GM19035 (cell line): Measurements from ENCODE around the gene THBS3.
"Not testable (repeated sequence)": the region's sequence is repeated elsewhere in the genome, so short reads cannot be mapped to it uniquely, and the experiment has no call there.

Experiments
- ATAC-seq: cut with Tn5 transposase; IDR thresholded peaks from one replicate; pipeline ENCODE4 v1.9.1; 2021; ENCODE audit not compliant: unreplicated experiment

THBS3 gene

DNA sequence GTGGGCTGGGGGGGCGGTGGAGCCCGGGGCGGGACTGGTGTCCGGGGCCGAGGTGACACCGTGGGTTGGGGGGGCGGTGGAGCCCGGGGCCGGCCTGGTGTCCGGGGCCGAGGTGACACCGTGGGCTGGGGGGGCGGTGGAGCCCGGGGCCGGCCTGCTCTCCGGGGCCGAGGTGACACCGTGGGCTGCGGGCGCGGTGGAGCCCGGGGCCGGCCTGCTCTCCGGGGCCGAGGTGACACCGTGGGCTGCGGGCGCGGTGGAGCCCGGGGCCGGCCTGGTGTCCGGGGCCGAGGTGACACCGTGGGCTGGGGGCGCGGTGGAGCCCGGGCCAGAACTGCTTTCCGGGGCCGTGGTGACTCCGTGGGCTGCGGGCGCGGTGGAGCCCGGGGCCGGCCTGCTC lies 17.8 kb downstream of the THBS3 start:
- ATAC-seq = not testable (repeated sequence)

DNA sequence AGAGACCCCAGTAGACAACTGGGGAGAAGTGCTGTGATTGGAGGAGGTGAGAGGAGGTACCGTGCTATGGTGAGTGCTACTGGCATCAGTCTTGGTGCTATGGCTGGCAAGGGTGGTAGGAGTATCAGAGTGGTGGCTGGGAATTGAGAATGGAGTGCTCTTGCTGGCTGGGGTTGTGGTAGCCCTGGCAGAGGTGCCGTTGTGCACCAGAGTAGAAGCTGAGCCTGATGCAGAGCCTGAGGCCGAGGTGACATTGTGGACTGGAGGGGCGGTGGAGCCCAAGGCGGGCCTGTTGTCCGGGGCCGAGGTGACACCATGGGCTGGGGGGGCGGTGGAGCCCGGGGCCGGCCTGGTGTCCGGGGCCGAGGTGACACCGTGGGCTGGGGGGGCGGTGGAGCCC lies 19.4 kb downstream of the THBS3 start:
- no peak for ATAC-seq

DNA sequence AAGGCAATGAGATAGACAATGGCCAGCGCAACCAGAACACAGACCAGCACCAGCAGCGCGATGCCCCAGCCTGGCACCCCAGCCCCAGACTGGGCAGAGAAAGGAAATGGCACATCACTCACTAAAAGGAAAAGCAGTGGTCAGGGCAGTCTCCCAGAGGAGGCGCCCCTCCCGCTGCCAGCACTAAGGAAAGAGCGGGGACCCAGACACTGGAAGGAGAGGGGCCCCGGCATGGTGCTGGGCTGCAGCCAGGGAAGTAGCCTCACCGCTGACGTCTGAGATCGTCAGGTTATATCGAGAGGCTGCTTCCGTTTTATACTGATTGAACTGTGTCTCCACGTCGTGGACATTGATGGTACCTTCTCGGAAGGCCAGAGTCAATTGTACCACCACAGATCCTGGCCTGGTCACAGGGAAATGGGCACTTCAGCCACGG lies 20.2 kb downstream of the THBS3 start:
- no peak for ATAC-seq

DNA sequence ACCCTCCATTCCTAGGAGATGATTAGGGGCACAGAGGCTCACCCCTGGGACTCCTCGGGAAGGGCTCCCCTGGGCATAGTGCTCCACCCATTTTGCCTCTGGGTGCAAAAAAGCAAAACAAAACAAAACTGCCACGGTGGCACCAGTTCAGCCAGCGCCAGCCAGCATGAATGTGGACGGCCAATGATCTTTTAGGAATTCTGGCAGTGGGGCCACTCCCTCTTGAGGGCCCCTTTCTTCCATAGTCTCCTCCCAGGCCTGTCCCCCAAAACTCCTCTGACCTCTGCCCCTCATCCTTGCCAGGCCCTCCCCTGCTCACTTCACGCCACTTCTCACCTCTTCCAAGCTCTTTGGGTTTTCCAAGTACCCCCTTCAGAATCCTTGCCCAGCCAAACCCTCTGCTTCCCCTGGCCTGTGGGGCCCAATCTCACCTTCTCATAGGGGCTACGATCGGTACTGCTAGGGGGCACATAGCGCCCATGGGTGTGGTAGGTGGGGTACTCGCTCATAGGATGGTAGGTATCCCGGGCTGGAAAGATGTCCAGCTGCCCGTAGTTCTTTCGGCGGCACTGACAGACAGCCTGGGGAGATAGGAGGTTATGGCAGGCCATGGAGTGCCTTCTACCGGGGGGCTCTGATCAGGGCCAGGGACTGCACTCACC lies 20.8 kb downstream of the THBS3 start:
- ATAC-seq = no peak

DNA sequence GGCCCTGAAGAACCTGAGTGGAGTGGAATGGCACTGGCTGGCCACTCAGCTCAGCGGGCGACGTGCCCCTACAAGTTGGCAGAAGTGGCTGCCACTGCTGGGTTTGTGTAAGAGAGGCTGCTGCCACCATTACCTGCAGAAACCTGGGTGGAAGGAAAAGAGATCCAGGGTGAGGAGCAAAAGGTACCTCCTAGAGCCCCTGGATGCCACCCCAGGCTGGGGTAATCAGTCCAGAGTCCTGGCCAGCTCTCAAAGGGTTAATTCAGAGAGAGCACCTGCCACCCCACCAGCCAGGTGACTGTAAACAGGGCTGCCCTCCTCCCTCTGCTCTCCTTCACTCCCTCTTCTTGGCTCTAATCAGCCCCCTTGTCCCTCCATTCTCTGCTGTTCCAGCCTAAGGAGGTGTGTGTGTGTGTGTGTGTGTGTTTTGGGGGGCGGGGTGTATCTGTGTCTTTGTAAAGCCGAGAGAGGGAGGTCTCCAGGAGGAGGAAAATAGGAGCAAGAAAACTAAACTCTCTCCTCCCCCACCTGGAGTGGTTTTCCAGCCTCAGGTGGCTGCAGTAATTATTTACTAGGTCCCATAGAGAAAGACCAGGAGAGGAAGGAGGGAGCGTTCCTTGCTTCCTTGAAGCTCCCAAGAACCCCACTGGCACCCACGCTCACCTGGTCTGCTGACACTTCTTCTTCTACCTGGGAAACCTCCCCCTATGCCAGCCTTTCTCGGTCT lies 21.5 kb downstream of the THBS3 start:
- ATAC-seq = no peak

DNA sequence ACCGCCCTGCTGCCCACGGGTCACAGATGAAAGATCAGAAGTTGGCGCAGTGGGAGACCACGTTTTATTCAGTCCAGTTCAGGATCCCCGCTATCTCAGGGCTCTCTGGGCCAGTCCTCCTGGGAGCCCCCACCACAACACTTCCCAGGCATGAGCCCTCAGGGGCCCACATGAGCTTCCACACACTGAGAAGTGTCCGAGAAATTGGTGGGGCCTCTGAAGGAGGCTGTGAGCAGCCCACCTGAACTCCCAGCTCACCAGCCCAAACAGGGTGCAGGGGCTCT lies 22.0 kb downstream of the THBS3 start:
- no peak for ATAC-seq

DNA sequence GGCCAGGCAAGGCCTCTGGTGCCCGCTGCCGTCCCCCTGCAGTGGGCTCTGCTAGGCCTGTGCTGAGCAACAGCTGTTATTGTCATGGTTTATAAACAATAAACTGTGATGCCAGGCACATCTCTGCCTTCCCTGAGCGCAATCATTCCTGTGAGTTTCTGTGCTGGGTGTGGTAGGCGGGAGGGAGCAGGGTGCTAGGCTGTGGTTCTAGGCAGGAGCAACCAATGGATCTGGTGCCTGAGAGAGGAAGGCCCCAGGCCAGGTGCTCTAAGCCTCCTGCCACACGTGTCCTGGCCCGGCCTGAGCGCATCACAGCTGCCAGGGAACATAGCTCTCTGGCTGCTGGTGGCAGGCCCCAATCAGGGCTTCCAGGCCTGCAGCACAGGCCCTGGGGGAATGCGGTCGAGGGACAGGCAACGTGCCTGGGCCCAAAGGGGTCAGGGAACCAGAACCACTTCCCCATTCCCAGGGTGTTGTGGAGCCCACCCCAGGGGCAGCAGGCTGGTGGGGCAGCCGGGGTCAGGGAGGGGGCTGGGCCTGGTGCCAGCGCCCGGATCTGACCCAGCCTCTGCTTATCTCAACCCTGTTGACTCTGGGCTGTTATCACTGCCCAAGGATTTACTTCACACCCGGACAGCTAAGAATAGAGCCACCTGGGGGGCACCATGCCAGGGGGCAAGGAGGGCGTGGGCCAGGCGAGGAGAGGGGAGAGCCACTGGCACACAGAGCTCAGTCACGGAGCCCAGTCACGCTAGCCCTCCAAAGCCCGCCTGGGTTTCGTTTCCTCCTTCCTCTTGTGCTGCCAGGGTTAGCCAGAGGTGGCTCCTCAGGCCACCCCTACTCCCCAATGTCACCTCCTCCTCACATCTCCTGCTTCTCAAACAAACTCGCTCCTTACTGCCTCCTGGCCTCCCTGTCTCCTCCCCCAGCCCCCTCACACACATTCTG lies 22.6 kb downstream of the THBS3 start:
- ATAC-seq = peak; percentile 85

DNA sequence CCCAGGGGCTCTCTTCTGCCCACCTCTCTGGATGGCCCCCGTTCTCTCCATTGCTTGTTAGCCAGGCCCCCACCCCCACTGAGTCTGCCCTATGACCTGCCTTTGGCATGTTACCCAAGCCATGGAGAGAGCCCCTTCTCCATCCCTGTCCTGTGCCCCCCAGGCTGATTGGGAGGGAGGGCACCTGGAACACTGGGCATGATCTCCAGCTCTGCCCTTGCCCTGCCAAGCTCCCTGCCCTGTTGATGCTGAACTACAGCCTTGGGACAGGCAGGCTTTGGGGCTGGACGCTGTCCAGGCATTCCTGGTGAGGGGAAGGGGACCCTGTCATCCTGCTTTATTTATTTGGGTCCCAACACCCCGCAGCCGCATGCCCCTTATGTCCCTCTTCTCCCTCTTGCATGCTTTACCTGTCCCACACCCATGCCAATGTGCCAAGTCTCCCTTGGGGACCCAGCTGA lies 23.3 kb downstream of the THBS3 start:
- ATAC-seq = no peak

DNA sequence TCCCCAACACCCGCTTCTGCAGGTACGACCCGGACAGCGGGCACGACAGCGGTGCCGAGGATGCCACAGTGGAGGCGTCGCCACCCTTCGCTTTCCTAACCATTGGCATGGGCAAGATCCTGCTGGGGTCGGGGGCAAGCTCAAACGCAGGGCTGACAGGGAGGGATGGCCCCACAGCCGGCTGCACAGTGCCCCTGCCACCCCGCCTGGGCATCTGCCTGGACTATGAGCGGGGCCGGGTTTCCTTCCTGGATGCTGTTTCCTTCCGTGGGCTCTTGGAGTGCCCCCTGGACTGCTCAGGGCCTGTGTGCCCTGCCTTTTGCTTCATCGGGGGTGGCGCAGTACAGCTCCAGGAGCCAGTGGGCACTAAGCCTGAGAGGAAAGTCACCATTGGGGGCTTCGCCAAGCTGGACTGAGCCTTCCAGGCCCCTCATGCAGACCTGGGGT lies 23.9 kb downstream of the THBS3 start:
- ATAC-seq = no peak

DNA sequence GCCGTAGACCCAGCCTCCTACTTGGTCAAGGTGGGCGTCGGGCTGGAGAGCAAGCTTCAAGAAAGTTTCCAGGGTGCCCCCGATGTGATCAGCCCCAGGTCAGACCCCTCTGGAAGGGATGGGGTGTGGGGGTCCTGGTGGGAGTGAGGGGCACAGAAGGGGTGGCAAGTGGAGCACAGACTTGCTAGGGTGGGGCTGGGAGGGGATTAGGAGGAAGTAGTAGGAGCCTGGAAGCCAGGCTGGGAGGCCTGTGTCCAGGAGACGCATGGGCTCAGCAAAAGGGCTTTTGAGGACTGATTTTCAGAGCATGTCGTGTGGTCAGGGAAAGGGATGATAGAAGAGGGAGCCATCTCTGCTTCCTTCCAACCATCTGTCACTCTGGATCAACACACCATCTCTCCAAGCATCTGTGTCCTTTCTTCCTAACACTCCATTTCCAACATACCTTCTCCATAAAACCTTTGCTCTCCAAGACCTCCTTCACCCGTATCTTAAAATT lies 25.6 kb downstream of the THBS3 start:
- no peak for ATAC-seq

DNA sequence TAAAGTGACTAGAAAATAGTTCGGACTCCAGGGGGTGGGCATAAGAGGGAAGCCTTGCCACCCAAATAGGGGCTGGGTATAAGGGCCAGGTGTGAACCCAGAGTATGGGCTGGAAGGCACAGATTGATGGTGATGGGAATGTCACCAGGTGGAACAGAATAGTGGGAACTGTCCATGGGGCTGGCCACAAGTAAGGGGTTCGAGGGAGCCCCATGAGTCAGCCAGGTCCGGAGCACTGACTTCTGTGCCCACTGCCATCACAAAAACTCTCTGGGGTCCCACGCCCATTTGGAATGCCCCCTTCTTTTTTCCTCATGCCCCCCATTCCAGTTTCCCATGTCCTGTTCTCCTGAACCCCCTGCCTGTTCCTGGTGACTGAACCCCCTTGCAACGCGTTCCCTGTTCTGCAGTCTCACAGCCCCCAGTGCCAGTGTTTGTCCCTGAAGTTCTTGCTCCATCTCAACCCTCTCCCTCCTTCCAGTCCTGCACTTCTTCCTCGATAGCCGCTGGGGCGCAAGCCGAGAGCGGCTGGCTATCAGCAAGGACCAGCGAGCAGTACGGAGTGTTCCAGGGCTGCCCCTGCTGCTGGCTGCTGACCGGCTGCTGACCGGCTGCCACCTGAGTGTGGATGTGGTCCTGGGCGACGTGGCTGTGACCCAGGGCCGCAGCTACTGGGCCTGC lies 26.2 kb downstream of the THBS3 start:
- no peak for ATAC-seq

DNA sequence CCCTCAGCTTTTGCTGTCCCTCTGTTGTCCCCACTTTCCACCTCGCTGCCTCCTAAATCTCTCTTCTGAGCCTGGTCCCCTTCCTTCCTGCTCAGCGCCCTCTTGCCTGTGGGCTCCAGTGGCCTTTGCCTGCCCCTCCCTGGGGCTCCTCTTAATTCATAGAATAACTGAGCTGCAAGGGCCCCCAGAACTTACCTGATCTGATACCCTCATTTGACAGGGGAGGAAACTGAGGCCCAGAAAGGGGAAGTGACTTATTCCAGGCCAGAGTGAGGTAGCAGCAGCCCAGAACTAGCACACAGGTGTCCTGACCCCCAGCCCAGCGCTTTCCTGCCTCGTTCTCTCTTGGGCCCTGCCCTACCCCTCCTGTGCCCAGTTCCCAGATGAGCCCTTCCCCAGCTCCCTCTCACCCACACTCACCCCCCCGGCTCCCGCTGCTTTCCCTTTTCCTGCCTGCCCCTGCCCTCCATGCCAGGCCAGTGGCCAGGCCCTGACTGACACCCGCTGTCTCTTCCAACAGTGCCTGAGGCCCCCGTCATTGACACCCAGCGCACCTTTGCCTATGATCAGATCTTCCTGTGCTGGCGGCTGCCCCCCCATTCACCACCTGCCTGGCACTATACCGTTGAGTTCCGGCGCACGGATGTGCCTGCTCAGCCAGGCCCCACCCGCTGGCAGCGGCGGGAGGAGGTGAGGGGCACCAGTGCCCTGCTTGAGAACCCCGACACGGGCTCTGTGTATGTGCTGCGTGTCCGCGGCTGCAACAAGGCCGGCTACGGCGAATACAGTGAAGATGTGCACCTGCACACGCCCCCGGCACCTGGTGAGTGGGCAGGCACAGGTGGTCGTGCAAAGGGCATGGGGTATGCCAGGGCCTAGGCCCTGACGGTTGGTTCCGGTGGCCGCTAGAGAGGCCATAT lies 28.3 kb downstream of the THBS3 start:
- no peak for ATAC-seq

DNA sequence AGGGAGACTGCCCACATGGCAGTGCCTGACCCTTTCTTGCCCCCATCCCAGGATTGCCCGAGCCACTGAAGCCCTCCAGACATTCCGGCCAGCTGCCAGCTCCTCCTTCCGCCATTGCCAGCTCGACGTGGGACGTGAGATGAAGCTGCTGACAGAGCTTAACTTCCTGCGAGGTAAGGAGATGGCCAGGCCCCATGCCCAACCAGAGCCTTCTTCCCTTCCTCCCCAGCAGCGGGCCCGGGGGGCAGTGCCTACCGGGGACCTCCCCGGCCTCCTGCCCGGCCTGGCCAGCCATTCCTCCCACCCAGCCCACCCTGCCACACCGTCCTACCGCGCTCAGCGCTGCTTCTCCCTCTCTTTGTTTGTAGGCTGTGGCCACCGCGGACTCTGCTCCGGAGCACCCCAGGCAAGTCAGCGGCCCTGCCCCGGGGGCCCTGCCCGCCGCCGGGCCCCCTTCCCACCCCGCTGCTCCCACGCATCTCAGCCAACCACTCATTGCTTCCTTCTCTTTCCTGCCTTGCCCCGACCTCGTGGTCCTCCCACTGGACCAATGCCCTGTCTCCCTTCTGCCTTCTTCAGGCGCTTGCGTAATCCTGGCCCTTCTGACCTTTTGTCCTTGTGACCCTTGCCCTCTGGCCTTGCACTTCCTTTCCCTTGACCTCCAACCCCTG lies 29.1 kb downstream of the THBS3 start:
- ATAC-seq = no peak

DNA sequence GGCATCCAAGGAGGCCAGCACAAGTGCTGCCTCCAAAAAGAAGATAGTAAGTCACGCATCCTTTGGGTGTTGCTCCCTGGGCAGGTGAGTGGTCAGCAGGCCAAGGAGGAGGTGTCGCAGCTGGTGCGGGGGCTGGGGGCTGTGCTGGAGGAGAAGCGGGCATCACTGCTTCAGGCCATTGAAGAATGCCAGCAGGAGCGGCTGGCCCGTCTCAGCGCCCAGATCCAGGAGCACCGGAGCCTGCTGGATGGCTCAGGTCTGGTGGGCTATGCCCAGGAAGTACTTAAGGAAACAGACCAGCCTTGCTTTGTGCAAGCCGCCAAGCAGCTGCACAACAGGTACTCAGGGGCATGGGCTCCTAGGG lies 29.8 kb downstream of the THBS3 start:
- ATAC-seq = no peak

DNA sequence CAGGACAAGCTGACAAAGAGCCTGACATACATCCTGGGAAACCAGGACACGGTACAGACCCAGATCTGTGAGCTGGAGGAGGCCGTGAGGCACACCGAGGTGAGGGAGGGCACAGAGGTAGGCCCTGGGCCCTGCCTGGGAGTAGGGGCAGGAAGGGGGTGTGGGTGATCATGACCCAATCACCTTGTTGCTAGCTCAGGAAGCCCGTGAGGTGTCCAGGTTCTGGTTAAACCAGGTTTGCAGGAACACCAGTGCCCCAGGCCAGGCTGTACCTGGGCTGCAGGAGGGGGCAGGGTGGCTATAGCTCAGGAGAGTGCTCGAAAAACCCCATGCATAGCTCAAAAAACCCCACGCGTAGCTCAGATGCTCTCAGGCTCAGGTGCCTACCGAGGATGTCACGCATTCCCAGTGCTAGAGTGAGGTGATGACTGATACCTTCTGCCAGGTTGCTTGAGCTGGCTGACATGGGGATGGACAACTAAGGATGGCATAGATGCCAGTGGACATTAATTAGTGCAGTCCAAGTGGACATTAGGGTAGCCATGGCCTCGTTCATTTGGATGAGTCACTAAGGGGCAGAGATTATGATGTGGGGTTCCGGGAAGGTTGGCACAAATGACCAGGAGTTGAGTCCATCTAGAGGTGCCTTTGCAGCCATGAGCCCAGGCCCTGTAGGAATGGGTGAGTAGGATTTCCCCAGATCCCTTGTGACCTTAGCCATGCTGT lies 30.3 kb downstream of the THBS3 start:
- ATAC-seq = no peak

DNA sequence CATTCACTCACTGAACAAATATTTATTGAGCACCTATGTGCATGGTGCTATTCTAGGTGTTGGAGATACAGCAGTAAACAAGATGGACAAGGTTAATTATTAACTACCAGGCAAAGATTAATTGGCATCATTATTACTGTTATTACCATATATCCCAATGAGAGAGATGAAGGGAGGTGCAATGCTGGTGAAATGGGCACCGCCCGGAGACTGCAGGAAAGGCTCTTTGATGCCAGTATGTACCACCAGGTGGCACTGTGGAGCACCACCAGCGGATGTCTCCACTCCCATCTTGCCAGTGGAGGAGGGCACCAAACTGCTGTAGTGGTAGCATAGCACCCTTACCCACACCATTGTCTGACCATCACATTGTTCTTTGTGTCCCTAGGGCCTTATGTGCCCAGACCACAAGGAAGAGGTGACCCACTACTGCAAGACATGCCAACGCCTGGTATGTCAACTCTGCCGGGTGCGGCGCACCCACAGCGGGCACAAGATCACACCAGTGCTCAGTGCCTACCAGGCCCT lies 31.1 kb downstream of the THBS3 start:
- no peak for ATAC-seq

DNA sequence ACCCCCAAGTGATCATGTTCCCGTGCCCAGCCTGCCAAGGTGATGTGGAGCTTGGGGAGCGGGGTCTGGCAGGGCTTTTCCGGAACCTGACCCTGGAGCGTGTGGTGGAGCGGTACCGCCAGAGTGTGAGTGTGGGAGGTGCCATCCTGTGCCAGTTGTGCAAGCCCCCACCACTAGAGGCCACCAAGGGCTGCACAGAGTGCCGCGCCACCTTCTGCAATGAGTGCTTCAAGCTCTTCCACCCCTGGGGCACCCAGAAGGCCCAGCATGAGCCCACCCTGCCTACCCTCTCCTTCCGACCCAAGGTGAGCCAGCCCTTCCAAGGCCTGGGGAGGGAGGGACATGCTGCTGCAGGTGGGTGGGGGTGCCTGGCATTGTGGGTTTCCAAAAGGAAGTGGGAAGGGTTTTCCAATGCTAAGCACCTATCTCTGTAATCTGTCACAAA lies 31.7 kb downstream of the THBS3 start:
- ATAC-seq = no peak

DNA sequence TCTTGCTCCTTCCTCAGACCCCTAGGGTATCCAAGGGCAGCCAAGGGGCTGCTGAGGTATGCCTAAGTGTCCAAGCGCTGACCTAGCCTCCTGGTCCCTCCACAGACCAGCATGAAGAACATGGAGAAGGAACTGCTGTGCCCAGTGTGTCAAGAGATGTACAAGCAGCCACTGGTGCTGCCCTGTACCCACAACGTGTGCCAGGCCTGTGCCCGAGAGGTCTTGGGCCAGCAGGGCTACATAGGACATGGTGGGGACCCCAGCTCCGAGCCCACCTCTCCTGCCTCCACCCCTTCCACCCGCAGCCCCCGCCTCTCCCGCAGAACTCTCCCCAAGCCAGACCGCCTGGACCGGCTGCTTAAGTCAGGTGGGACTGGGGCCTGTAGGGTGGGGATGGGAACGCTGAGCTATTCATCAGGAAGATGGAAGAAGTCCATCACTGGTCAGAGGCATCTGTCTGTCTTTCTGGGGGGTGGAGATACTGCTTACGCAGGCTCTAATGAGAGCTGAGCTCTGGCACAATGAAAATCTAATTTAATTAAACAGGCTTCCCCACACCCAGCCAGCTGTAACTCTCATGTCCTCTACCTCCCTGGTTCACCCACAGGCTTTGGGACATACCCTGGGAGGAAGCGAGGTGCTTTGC lies 32.3 kb downstream of the THBS3 start:
- no peak for ATAC-seq
